ENCODE measurements around the gene ZNF691. TPM values are rescaled to one million over a fixed set of nuclear protein-coding genes. Genes with fewer than 3 reads are reported as not detected.

The ZNF691 gene
- total and polyA plus RNA-seq, 2 experiments from 2014 or later = 18.6 to 24.3 TPM

- Histone ChIP-seq H3K4me1 (ENCODE audit: low read depth) (peaks cover 5% of the 10 kb centered on the region), H3K9me3 (ENCODE audit: low read depth) (no peaks in the 10 kb centered on the region), H3K27me3 (no peaks in the 10 kb centered on the region), H3K4me3 (peak overlapping the region; percentile 60), H3K27ac (peak overlapping the region; percentile 51), H3K36me3 (peaks cover 12% of the 10 kb centered on the region)
- TF ChIP-seq, protein P1, sequence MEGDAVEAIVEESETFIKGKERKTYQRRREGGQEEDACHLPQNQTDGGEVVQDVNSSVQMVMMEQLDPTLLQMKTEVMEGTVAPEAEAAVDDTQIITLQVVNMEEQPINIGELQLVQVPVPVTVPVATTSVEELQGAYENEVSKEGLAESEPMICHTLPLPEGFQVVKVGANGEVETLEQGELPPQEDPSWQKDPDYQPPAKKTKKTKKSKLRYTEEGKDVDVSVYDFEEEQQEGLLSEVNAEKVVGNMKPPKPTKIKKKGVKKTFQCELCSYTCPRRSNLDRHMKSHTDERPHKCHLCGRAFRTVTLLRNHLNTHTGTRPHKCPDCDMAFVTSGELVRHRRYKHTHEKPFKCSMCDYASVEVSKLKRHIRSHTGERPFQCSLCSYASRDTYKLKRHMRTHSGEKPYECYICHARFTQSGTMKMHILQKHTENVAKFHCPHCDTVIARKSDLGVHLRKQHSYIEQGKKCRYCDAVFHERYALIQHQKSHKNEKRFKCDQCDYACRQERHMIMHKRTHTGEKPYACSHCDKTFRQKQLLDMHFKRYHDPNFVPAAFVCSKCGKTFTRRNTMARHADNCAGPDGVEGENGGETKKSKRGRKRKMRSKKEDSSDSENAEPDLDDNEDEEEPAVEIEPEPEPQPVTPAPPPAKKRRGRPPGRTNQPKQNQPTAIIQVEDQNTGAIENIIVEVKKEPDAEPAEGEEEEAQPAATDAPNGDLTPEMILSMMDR (IDR thresholded peaks at IDR 0.05; ENCODE audit: low read depth, low read length) = no peak
- DNase-seq (ENCODE audit: low read depth in 1 of 2, low spot score in 1 of 2) = no peak
Measured at GRCh38 chr1:42847111-42847595, 740 bp downstream of the ZNF691 start.

GRCh38 chr1:42847721-42848460 lies 1.5 kb downstream of the ZNF691 start:
- Histone ChIP-seq H3K9me3 (ENCODE audit: low read depth) (no peaks in the 10 kb centered on the region), H3K27me3 (no peaks in the 10 kb centered on the region), H3K36me3 (peaks cover 13% of the 10 kb centered on the region), H3K4me1 (ENCODE audit: low read depth) (peaks cover 5% of the 10 kb centered on the region), H3K27ac (no peak overlapping the region), H3K4me3 (peak overlapping the region; percentile 60)
- DNase-seq (ENCODE audit: low read depth in 1 of 2, low spot score in 1 of 2) = no peak
- TF ChIP-seq, protein P1 (IDR thresholded peaks at IDR 0.05; ENCODE audit: low read depth, low read length) = no peak

GRCh38 chr1:42848823-42849537 lies 2.6 kb downstream of the ZNF691 start:
- DNase-seq (ENCODE audit: low read depth in 1 of 2, low spot score in 1 of 2) = no peak
- H3K36me3 ChIP-seq = peaks cover 13% of the 10 kb centered on the region
- H3K4me1 ChIP-seq (ENCODE audit: low read depth) = peaks cover 5% of the 10 kb centered on the region
- no peak overlapping the region for H3K27ac ChIP-seq
- H3K4me3 ChIP-seq = no peak overlapping the region
- H3K27me3 ChIP-seq = no peaks in the 10 kb centered on the region
- TF ChIP-seq, protein P1 (IDR thresholded peaks at IDR 0.05; ENCODE audit: low read depth, low read length) = no peak
- no peaks in the 10 kb centered on the region for H3K9me3 ChIP-seq (ENCODE audit: low read depth)

GRCh38 chr1:42849944-42850343 lies 3.5 kb downstream of the ZNF691 start:
- H3K4me3 ChIP-seq = no peak overlapping the region
- no peak overlapping the region for H3K27ac ChIP-seq
- DNase-seq (ENCODE audit: low read depth in 1 of 2, low spot score in 1 of 2) = no peak
- H3K4me1 ChIP-seq (ENCODE audit: low read depth) = peaks cover 5% of the 10 kb centered on the region
- no peaks in the 10 kb centered on the region for H3K9me3 ChIP-seq (ENCODE audit: low read depth)
- H3K36me3 ChIP-seq = peaks cover 13% of the 10 kb centered on the region
- no peaks in the 10 kb centered on the region for H3K27me3 ChIP-seq
- TF ChIP-seq, protein P1 (IDR thresholded peaks at IDR 0.05; ENCODE audit: low read depth, low read length) = no peak

DNA sequence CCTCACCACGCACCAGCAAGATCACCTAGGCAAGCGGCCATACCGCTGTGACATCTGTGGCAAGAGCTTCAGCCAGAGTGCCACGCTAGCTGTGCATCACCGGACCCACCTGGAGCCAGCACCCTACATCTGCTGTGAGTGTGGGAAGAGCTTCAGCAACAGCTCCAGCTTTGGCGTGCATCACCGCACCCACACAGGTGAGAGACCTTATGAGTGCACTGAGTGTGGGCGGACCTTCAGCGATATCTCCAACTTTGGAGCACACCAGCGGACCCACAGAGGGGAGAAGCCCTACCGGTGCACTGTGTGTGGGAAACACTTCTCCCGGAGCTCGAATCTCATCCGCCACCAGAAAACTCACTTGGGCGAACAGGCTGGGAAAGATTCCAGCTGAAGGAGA lies 5.0 kb downstream of the ZNF691 start:
- DNase-seq (ENCODE audit: low read depth in 1 of 2, low spot score in 1 of 2) = no peak
- H3K36me3 ChIP-seq = peaks cover 13% of the 10 kb centered on the region
- TF ChIP-seq, protein P1 (IDR thresholded peaks at IDR 0.05; ENCODE audit: low read depth, low read length) = no peak
- no peak overlapping the region for H3K4me3 ChIP-seq
- no peak overlapping the region for H3K27ac ChIP-seq
- H3K9me3 ChIP-seq (ENCODE audit: low read depth) = no peaks in the 10 kb centered on the region
- H3K4me1 ChIP-seq (ENCODE audit: low read depth) = peaks cover 5% of the 10 kb centered on the region
- H3K27me3 ChIP-seq = no peaks in the 10 kb centered on the region

Measured in cardiac muscle cell (in vitro differentiated cells and primary cell).